ENCODE results near the gene DNAH8. TPM values are rescaled to one million over a fixed set of nuclear protein-coding genes. Genes with fewer than 3 reads are reported as not detected.

The DNAH8 gene
- total and polyA plus RNA-seq, 2 experiments from 2014 or later, result 0.03 to 0.15 TPM

GRCh38 chr6:38959138-38959537 is 244.0 kb downstream of the DNAH8 start:
- Histone ChIP-seq H3K9me3 (ENCODE audit: low read depth) (no peaks in the 10 kb centered on the region), H4K20me1 (ENCODE audit: insufficient read depth, poor library complexity, severe bottlenecking) (no peaks in the 10 kb centered on the region), H3K4me2 (no peak overlapping the region), H3K9me2 (replicated peaks; ENCODE audit: insufficient read depth) (no peaks in the 10 kb centered on the region), H3K36me3 (replicated peaks; ENCODE audit: insufficient read depth, low read depth) (no peaks in the 10 kb centered on the region), H2AFZ (no peak overlapping the region), H3K27me3 (no peaks in the 10 kb centered on the region), H3K4me3 (no peak overlapping the region), H3K27ac (no peak overlapping the region), H3K4me1 (ENCODE audit: insufficient read depth) (no peaks in the 10 kb centered on the region), H3K79me2 (no peaks in the 10 kb centered on the region)
- 95% methylated on average over 2 of the region's 2 CpGs for WGBS (ENCODE audit: low lambda C conversion rate, missing lambda C conversion rate)
- TF ChIP-seq CTCF (IDR thresholded peaks at IDR 0.05; ENCODE audit: poor library complexity) (no peak), EZH2 (IDR thresholded peaks at IDR 0.05; ENCODE audit: borderline replicate concordance) (no peak), EZH2phosphoT487 (IDR thresholded peaks at IDR 0.05; ENCODE audit: low read depth, severe bottlenecking, unreplicated experiment) (no peak)
- DNase-seq (ENCODE audit: low spot score), result no peak

DNA sequence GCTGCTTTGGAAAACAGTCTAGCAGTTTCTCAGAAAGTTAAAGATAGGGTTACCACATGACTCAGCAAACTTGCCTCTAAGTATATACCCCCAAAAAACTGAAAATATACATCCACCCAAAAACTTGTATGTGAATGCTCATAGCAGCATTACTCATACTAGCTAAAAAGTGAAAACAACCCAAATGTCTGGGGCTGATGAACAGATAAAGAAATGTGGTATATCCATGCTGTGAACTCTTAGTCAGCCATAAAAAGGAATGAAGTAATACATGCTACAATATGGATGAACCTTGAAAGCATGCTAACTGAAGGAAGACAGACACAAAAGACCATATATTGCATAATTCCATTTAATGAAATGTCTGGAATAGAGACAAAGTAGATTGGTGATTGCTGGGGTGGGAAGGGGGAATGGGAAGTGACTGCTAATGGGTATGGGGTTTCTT is 253.6 kb downstream of the DNAH8 start:
- DNase-seq (ENCODE audit: low spot score), result no peak
- no peak overlapping the region for H3K4me3 ChIP-seq
- no peaks in the 10 kb centered on the region for H3K9me2 ChIP-seq (replicated peaks; ENCODE audit: insufficient read depth)
- H3K79me2 ChIP-seq, result no peaks in the 10 kb centered on the region
- no peaks in the 10 kb centered on the region for H3K36me3 ChIP-seq (replicated peaks; ENCODE audit: insufficient read depth, low read depth)
- no peaks in the 10 kb centered on the region for H3K4me1 ChIP-seq (ENCODE audit: insufficient read depth)
- H3K27me3 ChIP-seq, result peaks cover 3% of the 10 kb centered on the region
- H3K27ac ChIP-seq, result no peak overlapping the region
- H3K4me2 ChIP-seq, result no peak overlapping the region
- no peak overlapping the region for H2AFZ ChIP-seq
- no peak for TF ChIP-seq CTCF (IDR thresholded peaks at IDR 0.05; ENCODE audit: poor library complexity)
- TF ChIP-seq EZH2 (IDR thresholded peaks at IDR 0.05; ENCODE audit: borderline replicate concordance), result no peak
- no peak for TF ChIP-seq EZH2phosphoT487 (IDR thresholded peaks at IDR 0.05; ENCODE audit: low read depth, severe bottlenecking, unreplicated experiment)
- H4K20me1 ChIP-seq (ENCODE audit: insufficient read depth, poor library complexity, severe bottlenecking), result no peaks in the 10 kb centered on the region
- no peaks in the 10 kb centered on the region for H3K9me3 ChIP-seq (ENCODE audit: low read depth)

DNA sequence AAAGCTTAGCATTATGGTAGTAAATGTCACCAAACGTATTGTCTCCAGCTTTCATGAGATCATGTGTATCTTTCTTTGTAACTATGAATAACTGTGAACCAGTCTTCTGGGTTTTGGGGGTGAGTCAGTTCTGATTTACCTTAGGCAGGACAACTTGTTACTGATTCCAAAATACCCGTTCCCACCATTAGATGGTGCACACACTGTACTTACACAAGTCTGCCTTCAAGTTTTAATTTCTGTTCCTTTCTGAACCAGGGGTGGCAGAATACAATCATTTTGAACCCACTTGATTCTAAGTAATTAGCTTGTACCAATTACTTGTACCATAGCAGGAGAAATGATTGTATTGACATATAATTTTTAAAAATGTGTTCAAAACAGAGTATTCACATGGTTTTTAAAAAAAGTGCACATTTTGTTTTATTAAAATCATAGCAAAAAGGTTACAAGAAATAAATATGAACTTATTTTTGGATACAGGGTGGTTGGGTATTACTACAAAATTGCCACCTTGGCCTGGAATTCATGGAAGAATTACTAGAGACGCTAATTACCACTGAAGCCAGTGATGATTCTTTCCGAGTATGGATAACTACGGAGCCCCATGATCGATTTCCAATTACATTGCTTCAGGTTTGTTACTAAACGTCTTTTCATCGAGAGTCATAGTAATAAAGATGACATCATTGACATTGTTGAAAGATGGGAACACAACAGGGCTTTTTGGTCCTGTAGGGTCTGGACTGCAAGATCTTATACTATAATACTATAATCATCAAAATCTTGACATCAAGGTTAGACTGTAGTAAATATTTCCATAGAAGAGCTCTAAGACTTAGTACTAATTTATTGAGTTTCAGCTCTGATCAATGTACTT is 258.3 kb downstream of the DNAH8 start:
- TF ChIP-seq EZH2 (IDR thresholded peaks at IDR 0.05; ENCODE audit: borderline replicate concordance), result no peak
- TF ChIP-seq EZH2phosphoT487 (IDR thresholded peaks at IDR 0.05; ENCODE audit: low read depth, severe bottlenecking, unreplicated experiment), result no peak
- TF ChIP-seq CTCF (IDR thresholded peaks at IDR 0.05; ENCODE audit: poor library complexity), result peak; percentile 63

More for the DNA sequence above, 258.3 kb downstream of the DNAH8 start:
- Histone ChIP-seq H3K4me3 (no peak overlapping the region), H3K36me3 (replicated peaks; ENCODE audit: insufficient read depth, low read depth) (no peaks in the 10 kb centered on the region), H3K27ac (no peak overlapping the region), H4K20me1 (ENCODE audit: insufficient read depth, poor library complexity, severe bottlenecking) (no peaks in the 10 kb centered on the region), H3K27me3 (peaks cover 11% of the 10 kb centered on the region), H3K9me3 (ENCODE audit: low read depth) (no peaks in the 10 kb centered on the region), H2AFZ (no peak overlapping the region), H3K79me2 (no peaks in the 10 kb centered on the region), H3K9me2 (replicated peaks; ENCODE audit: insufficient read depth) (no peaks in the 10 kb centered on the region), H3K4me1 (ENCODE audit: insufficient read depth) (peaks cover 21% of the 10 kb centered on the region), H3K4me2 (no peak overlapping the region)
- 67% methylated on average over 8 of the region's 8 CpGs for WGBS (ENCODE audit: low lambda C conversion rate, missing lambda C conversion rate)
- DNase-seq (ENCODE audit: low spot score), result peak; percentile 75
